Upper lobe of left lung (tissue), 4 donors: ENCODE measurements around the gene MRPL14.

Source experiments
- EP300 ChIP-seq, 4 donors: sonication (generic); formaldehyde crosslinking; IDR thresholded peaks; one replicate each; pipeline ENCODE4 v1.5.1; 2017; ENCODE audit warnings: antibody characterized with exemption in 4 of 4, control low read depth in 2 of 4
- TF ChIP-seq, protein P1 (sequence below), 6 experiments: fragments of 450-650 bp in 4 of 6; fragments of 200-600 bp in 2 of 6; sonication (generic) in 2 of 6; IDR thresholded peaks; one replicate each; pipeline ENCODE4 v1.5.1; 2016 to 2019; ENCODE audit warnings: antibody characterized with exemption in 6 of 6

DNA sequence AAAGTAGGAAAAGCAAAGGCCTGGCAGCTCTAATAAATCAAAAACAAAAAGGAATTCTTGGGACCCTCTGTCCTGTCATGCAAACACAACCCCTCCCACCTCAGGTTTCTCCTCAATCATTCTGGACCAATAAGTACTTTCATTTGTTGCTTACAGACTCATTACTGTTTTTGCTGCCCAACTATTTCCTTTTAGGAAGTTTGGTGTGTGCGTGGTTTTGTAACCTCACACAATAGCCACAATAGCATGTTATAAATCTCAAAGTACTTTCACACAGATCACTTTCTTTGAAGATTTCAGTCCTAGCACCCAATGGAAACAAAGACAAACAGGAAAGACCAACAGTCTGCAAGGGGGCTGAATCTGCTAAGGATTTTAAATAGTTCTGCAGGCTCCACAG, 4.5 kb downstream of the MRPL14 start:
- TF ChIP-seq, protein P1, sequence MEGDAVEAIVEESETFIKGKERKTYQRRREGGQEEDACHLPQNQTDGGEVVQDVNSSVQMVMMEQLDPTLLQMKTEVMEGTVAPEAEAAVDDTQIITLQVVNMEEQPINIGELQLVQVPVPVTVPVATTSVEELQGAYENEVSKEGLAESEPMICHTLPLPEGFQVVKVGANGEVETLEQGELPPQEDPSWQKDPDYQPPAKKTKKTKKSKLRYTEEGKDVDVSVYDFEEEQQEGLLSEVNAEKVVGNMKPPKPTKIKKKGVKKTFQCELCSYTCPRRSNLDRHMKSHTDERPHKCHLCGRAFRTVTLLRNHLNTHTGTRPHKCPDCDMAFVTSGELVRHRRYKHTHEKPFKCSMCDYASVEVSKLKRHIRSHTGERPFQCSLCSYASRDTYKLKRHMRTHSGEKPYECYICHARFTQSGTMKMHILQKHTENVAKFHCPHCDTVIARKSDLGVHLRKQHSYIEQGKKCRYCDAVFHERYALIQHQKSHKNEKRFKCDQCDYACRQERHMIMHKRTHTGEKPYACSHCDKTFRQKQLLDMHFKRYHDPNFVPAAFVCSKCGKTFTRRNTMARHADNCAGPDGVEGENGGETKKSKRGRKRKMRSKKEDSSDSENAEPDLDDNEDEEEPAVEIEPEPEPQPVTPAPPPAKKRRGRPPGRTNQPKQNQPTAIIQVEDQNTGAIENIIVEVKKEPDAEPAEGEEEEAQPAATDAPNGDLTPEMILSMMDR (IDR thresholded peaks at IDR 0.05), result no peak
- TF ChIP-seq EP300 (IDR thresholded peaks at IDR 0.05), result no peak
